IMR-90 (cell line): ENCODE measurements around the gene PANK4.

ENCODE experiments used
- CEBPB ChIP-seq: IDR thresholded peaks from 2 replicates; pipeline ENCODE4 v1.6.1; 2012; ENCODE audit warnings: low read depth, low read length, improper control_type of control experiment
- MXI1 ChIP-seq: IDR thresholded peaks from 2 replicates; pipeline ENCODE4 v1.6.1; 2012; ENCODE audit warnings: low read depth, mild to moderate bottlenecking, low read length, moderate library complexity, borderline replicate concordance
- POLR2A ChIP-seq: IDR thresholded peaks from 2 replicates; pipeline ENCODE4 v1.6.1; 2012; ENCODE audit warnings: mild to moderate bottlenecking, low read depth, low read length
- RAD21 ChIP-seq: IDR thresholded peaks from 2 replicates; pipeline ENCODE4 v1.6.1; 2012; ENCODE audit warnings: low read length, improper control_type of control experiment
- RFX5 ChIP-seq: IDR thresholded peaks from 2 replicates; pipeline ENCODE4 v1.8.0; 2012; ENCODE audit warnings: low read depth, mild to moderate bottlenecking, low read length, moderate library complexity
- SMC3 ChIP-seq: fragments of 150-350 bp; IDR thresholded peaks from 2 replicates; pipeline ENCODE4 v1.6.1; 2016; ENCODE audit warnings: low read depth, mild to moderate bottlenecking, antibody characterized with exemption, low read length, moderate library complexity
- TF ChIP-seq, protein P1 (sequence below): conservative IDR thresholded peaks from 2 replicates; pipeline ENCODE4 v1.5.1; 2012; ENCODE audit warnings: mild to moderate bottlenecking, low read depth, low read length, improper control_type of control experiment

- TF ChIP-seq, protein P1, sequence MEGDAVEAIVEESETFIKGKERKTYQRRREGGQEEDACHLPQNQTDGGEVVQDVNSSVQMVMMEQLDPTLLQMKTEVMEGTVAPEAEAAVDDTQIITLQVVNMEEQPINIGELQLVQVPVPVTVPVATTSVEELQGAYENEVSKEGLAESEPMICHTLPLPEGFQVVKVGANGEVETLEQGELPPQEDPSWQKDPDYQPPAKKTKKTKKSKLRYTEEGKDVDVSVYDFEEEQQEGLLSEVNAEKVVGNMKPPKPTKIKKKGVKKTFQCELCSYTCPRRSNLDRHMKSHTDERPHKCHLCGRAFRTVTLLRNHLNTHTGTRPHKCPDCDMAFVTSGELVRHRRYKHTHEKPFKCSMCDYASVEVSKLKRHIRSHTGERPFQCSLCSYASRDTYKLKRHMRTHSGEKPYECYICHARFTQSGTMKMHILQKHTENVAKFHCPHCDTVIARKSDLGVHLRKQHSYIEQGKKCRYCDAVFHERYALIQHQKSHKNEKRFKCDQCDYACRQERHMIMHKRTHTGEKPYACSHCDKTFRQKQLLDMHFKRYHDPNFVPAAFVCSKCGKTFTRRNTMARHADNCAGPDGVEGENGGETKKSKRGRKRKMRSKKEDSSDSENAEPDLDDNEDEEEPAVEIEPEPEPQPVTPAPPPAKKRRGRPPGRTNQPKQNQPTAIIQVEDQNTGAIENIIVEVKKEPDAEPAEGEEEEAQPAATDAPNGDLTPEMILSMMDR = no peak
- TF ChIP-seq RAD21 (no peak), RFX5 (no peak), POLR2A (no peak), SMC3 (no peak), MXI1 (no peak), CEBPB (no peak)
These were observed 45.0 kb upstream of the PANK4 start for GRCh38 chr1:2571348-2571747.
